HCT116 (cell line): ENCODE data around the gene PALM2AKAP2.

Source experiments
- CTCF ChIP-seq, 3 experiments: fragments of 200-600 bp in 1 of 3; sonication (generic) in 1 of 3; IDR thresholded peaks in 2 of 3; conservative IDR thresholded peaks in 1 of 3; 2 replicates each; pipeline ENCODE4 v1.5.1; 2012 to 2017; ENCODE audit warnings: low read depth in 2 of 3, low read length in 2 of 3, antibody characterized with exemption in 1 of 3, borderline replicate concordance in 1 of 3, control low read depth in 1 of 3, mild to moderate bottlenecking in 1 of 3, mixed read lengths in 1 of 3, mixed run types in 1 of 3, moderate library complexity in 1 of 3; ENCODE audit not compliant: insufficient read depth in 1 of 3
- EZH2 ChIP-seq: fragments of 200-600 bp; sonication (generic); IDR thresholded peaks from 2 replicates; pipeline ENCODE4 v1.6.1; 2017; ENCODE audit warnings: antibody characterized with exemption, mixed run types
- EZH2phosphoT487 ChIP-seq: fragments of 200-600 bp; IDR thresholded peaks from 2 replicates; pipeline ENCODE4 v1.6.1; 2018; ENCODE audit warnings: antibody characterized with exemption, borderline replicate concordance
- POLR2A ChIP-seq: IDR thresholded peaks from 2 replicates; pipeline ENCODE4 v1.7.0; 2011; ENCODE audit warnings: borderline replicate concordance; ENCODE audit not compliant: insufficient read depth, insufficient read length; ENCODE audit errors: extremely low read depth
- RAD21 ChIP-seq: IDR thresholded peaks from 2 replicates; pipeline ENCODE4 v1.6.1; 2012; ENCODE audit warnings: low read depth, mild to moderate bottlenecking
- REST ChIP-seq: IDR thresholded peaks from 2 replicates; pipeline ENCODE4 v1.6.1; 2012; ENCODE audit warnings: low read depth
- SP1 ChIP-seq: IDR thresholded peaks from 2 replicates; pipeline ENCODE4 v1.6.1; 2012; ENCODE audit warnings: low read depth
- TCF7L2 ChIP-seq: IDR thresholded peaks from 2 replicates; pipeline ENCODE4 v1.7.0; 2011; ENCODE audit warnings: borderline replicate concordance, inconsistent platforms; ENCODE audit not compliant: insufficient read depth, insufficient read length; ENCODE audit errors: extremely low read depth
- YY1 ChIP-seq: IDR thresholded peaks from 2 replicates; pipeline ENCODE4 v1.6.1; 2011; ENCODE audit warnings: low read length, low read depth, moderate library complexity, mild to moderate bottlenecking; ENCODE audit not compliant: insufficient replicate concordance; ENCODE audit errors: extremely low read depth
- ZFX ChIP-seq: fragments of 450-650 bp; IDR thresholded peaks from 2 replicates; pipeline ENCODE4 v1.6.1; 2017
- ZNF274 ChIP-seq: fragments of 200-500 bp; sonication (Bioruptor generic); IDR thresholded peaks from 2 replicates; pipeline ENCODE4 v1.6.1; 2014; ENCODE audit warnings: mild to moderate bottlenecking, low read depth, low read length, inconsistent platforms

- TF ChIP-seq YY1 (no peak), ZFX (no peak), CTCF (IDR thresholded peaks at IDR 0.05 in 2 of 3, conservative IDR thresholded peaks at IDR 0.05 in 1 of 3; ENCODE audit: borderline replicate concordance in 1 of 3, insufficient read depth in 1 of 3, low read depth in 2 of 3, low read length in 2 of 3) (no peak), SP1 (no peak), ZNF274 (no peak), EZH2 (no peak), TCF7L2 (no peak), EZH2phosphoT487 (no peak), POLR2A (no peak), REST (no peak), RAD21 (no peak)
Measured at GRCh38 chr9:109759589-109759988, 20.4 kb upstream of the PALM2AKAP2 start.
